Measurements from ENCODE around the gene SGIP1. TPM values are rescaled to one million over a fixed set of nuclear protein-coding genes. Genes with fewer than 3 reads are reported as not detected.

SGIP1 gene
- polyA plus RNA-seq, 3 donors, result not detected

DNA sequence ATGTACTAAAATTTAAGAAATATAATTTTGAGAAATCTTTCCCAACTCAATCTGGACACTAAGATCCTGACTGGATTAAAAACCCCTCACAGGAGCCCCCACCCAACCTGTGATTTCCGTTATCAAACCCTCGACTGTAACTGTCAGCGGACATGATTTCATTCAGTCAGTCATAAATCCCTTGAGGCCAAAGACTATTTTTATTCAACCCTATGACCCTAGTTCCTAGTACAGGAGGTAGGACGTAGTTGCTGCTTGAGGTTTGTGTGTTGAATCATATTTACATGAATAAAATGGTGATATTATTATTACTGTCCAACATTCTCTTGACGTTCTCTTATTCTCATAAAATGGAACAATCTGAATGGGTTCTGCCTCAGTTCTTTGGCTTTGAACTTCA is 145.2 kb downstream of the SGIP1 start:
- H3K4me1 Mint-ChIP-seq, result no peaks in the 10 kb centered on the region
- H3K4me3 ChIP-seq (replicated peaks in 1 of 3; ENCODE audit: low read depth in 2 of 3, low read length in 3 of 3), result no peak overlapping the region
- no peak overlapping the region for H2AFZ ChIP-seq (ENCODE audit: insufficient read depth, low read depth, low read length, poor library complexity, severe bottlenecking)
- H3K9me3 ChIP-seq (replicated peaks in 1 of 2; ENCODE audit: control insufficient read depth in 1 of 2, insufficient read depth in 1 of 2, low read length in 2 of 2), result no peaks in the 10 kb centered on the region
- H3K27ac ChIP-seq (ENCODE audit: low read depth in 1 of 2, low read length in 2 of 2), result no peak overlapping the region
- DNase-seq, result no peak
- H3K27me3 Mint-ChIP-seq (ENCODE audit: low read depth in 3 of 3), result peaks cover 0 to 2% (median 0%) of the 10 kb centered on the region in 3 donors
- H3K79me2 ChIP-seq (ENCODE audit: insufficient read depth, low read length), result no peaks in the 10 kb centered on the region
- H3K36me3 Mint-ChIP-seq, result no peaks in the 10 kb centered on the region
- H3K36me3 ChIP-seq (replicated peaks in 1 of 2; ENCODE audit: control insufficient read depth in 1 of 2, insufficient read depth in 2 of 2, low read length in 2 of 2), result no peaks in the 10 kb centered on the region
- no peak overlapping the region for H3K4me2 ChIP-seq (replicated peaks; ENCODE audit: extremely low read depth, low read length, poor library complexity, severe bottlenecking)
- 100% methylated on average over 1 of the region's 5 CpGs for WGBS (ENCODE audit: insufficient coverage)
- no peak overlapping the region for H3K4me3 Mint-ChIP-seq
- no peaks in the 10 kb centered on the region for H3K9me3 Mint-ChIP-seq
- no peaks in the 10 kb centered on the region for H3K4me1 ChIP-seq (ENCODE audit: control insufficient read depth in 1 of 2, insufficient read depth in 2 of 2, low read length in 2 of 2)
- no peak overlapping the region for H3K27ac Mint-ChIP-seq
- H4K20me1 ChIP-seq (ENCODE audit: insufficient read depth, low read length), result no peaks in the 10 kb centered on the region
- TF ChIP-seq, protein P1, sequence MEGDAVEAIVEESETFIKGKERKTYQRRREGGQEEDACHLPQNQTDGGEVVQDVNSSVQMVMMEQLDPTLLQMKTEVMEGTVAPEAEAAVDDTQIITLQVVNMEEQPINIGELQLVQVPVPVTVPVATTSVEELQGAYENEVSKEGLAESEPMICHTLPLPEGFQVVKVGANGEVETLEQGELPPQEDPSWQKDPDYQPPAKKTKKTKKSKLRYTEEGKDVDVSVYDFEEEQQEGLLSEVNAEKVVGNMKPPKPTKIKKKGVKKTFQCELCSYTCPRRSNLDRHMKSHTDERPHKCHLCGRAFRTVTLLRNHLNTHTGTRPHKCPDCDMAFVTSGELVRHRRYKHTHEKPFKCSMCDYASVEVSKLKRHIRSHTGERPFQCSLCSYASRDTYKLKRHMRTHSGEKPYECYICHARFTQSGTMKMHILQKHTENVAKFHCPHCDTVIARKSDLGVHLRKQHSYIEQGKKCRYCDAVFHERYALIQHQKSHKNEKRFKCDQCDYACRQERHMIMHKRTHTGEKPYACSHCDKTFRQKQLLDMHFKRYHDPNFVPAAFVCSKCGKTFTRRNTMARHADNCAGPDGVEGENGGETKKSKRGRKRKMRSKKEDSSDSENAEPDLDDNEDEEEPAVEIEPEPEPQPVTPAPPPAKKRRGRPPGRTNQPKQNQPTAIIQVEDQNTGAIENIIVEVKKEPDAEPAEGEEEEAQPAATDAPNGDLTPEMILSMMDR (IDR thresholded peaks at IDR 0.05), result no peak
- intact Hi-C loops (cut with micrococcal nuclease), result no loop called here
- H3K27me3 ChIP-seq (ENCODE audit: control insufficient read depth in 2 of 2, insufficient read depth in 2 of 2, low read length in 2 of 2), result no peaks in the 10 kb centered on the region
- no peak overlapping the region for H3K9ac ChIP-seq (ENCODE audit: insufficient read depth, low read length, poor library complexity, severe bottlenecking)

DNA sequence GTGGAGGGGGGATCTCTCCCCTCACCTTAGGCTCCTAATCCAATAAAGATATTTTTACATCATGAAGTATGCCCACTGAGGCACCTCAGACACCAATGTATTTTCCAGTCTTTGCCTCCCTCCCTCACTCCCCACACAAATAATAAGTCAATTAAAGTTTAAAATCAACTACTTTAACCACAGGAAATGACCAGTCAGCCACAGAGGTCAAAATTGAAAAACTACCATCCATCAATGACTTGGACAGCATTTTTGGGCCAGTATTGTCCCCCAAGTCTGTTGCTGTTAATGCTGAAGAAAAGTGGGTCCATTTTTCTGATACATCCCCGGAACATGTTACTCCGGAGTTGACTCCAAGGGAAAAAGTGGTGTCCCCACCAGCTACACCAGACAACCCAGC is 147.7 kb downstream of the SGIP1 start:
- peak overlapping the region in 1 of 7 donors; percentile 57 for H3K27ac Mint-ChIP-seq
- intact Hi-C loops (cut with micrococcal nuclease), result no loop called here
- Histone ChIP-seq H3K36me3 (replicated peaks in 1 of 2; ENCODE audit: control insufficient read depth in 1 of 2, insufficient read depth in 2 of 2, low read length in 2 of 2) (no peaks in the 10 kb centered on the region), H3K4me3 (replicated peaks in 1 of 3; ENCODE audit: low read depth in 2 of 3, low read length in 3 of 3) (no peak overlapping the region), H3K4me1 (ENCODE audit: control insufficient read depth in 1 of 2, insufficient read depth in 2 of 2, low read length in 2 of 2) (no peaks in the 10 kb centered on the region), H3K27me3 (ENCODE audit: control insufficient read depth in 2 of 2, insufficient read depth in 2 of 2, low read length in 2 of 2) (no peaks in the 10 kb centered on the region), H4K20me1 (ENCODE audit: insufficient read depth, low read length) (no peaks in the 10 kb centered on the region), H3K9me3 (replicated peaks in 1 of 2; ENCODE audit: control insufficient read depth in 1 of 2, insufficient read depth in 1 of 2, low read length in 2 of 2) (no peaks in the 10 kb centered on the region), H3K9ac (ENCODE audit: insufficient read depth, low read length, poor library complexity, severe bottlenecking) (no peak overlapping the region), H3K27ac (ENCODE audit: low read depth in 1 of 2, low read length in 2 of 2) (no peak overlapping the region), H2AFZ (ENCODE audit: insufficient read depth, low read depth, low read length, poor library complexity, severe bottlenecking) (no peak overlapping the region), H3K79me2 (ENCODE audit: insufficient read depth, low read length) (no peaks in the 10 kb centered on the region), H3K4me2 (replicated peaks; ENCODE audit: extremely low read depth, low read length, poor library complexity, severe bottlenecking) (no peak overlapping the region)
- no CpG with 5 or more reads among the region's 2 CpGs for WGBS (ENCODE audit: insufficient coverage)
- DNase-seq, result no peak
- H3K9me3 Mint-ChIP-seq, result no peaks in the 10 kb centered on the region
- H3K27me3 Mint-ChIP-seq (ENCODE audit: low read depth in 3 of 3), result peaks cover 0 to 2% (median 0%) of the 10 kb centered on the region in 3 donors
- TF ChIP-seq, protein P1 (IDR thresholded peaks at IDR 0.05), result no peak
- no peak overlapping the region for H3K4me3 Mint-ChIP-seq
- no peaks in the 10 kb centered on the region for H3K36me3 Mint-ChIP-seq
- H3K4me1 Mint-ChIP-seq, result no peaks in the 10 kb centered on the region

Data from CD14-positive monocyte (primary cell).